GM23338 (cell line): Measurements from ENCODE around the gene RBM33. TPM values are rescaled to one million over a fixed set of nuclear protein-coding genes. Genes with fewer than 3 reads are reported as not detected.

Experiments used
- ATAC-seq: fragments of 200-7000 bp; cut with Tn5 transposase; 3 replicates; pipeline ENCODE4 v1.9.1; 2020
- DNase-seq: peaks from one replicate; pipeline ENCODE4 v3.0.0-alpha.2; 2015; ENCODE audit warnings: low spot score
- H2AFZ ChIP-seq: fragments of 200-600 bp; sonication (generic); 2 replicates; pipeline ENCODE4 v1.8.0; 2016; ENCODE audit warnings: antibody characterized with exemption, mild to moderate bottlenecking, moderate library complexity
- H3F3A ChIP-seq: fragments of 200-600 bp; sonication (generic); replicated peaks from 2 replicates; pipeline ENCODE4 v1.8.0; 2017; ENCODE audit warnings: antibody characterized with exemption, mixed run types, low read depth
- H3K27ac ChIP-seq: fragments of 200-600 bp; sonication (generic); 2 replicates; pipeline ENCODE4 v1.6.1; 2016; ENCODE audit warnings: low read depth
- H3K27me3 ChIP-seq: fragments of 200-600 bp; sonication (generic); 2 replicates; pipeline ENCODE4 v1.8.0; 2016; ENCODE audit warnings: mild to moderate bottlenecking, mixed run types, moderate library complexity; ENCODE audit not compliant: insufficient read depth
- H3K36me3 ChIP-seq: fragments of 200-600 bp; sonication (generic); 2 replicates; pipeline ENCODE4 v1.8.0; 2016; ENCODE audit warnings: mild to moderate bottlenecking; ENCODE audit not compliant: insufficient read depth
- H3K4me1 ChIP-seq: fragments of 200-600 bp; sonication (generic); 2 replicates; pipeline ENCODE4 v1.8.0; 2016; ENCODE audit warnings: mild to moderate bottlenecking, moderate library complexity; ENCODE audit not compliant: insufficient read depth
- H3K4me2 ChIP-seq: fragments of 200-600 bp; sonication (generic); 2 replicates; pipeline ENCODE4 v1.7.1; 2017; ENCODE audit warnings: mixed run types
- H3K4me3 ChIP-seq: fragments of 200-600 bp; sonication (generic); 2 replicates; pipeline ENCODE4 v1.6.1; 2016; ENCODE audit warnings: mixed run types
- H3K79me2 ChIP-seq: fragments of 200-600 bp; sonication (generic); replicated peaks from 2 replicates; pipeline ENCODE4 v1.8.0; 2017; ENCODE audit warnings: mild to moderate bottlenecking; ENCODE audit not compliant: insufficient read depth
- H3K9me2 ChIP-seq: fragments of 200-600 bp; sonication (generic); 2 replicates; pipeline ENCODE4 v1.8.0; 2017; ENCODE audit not compliant: insufficient read depth
- H4K20me1 ChIP-seq: fragments of 200-600 bp; sonication (generic); replicated peaks from 2 replicates; pipeline ENCODE4 v1.8.0; 2017; ENCODE audit warnings: mild to moderate bottlenecking; ENCODE audit not compliant: insufficient read depth
- H3K27ac Mint-ChIP-seq: 2 replicates; pipeline ENCODE4 v1.8.0; 2020; ENCODE audit warnings: inconsistent platforms, mild to moderate bottlenecking, moderate library complexity, mixed read lengths
- H3K27me3 Mint-ChIP-seq: 3 replicates; pipeline ENCODE4 v1.8.0; 2022; ENCODE audit warnings: low read depth, mild to moderate bottlenecking, moderate library complexity, mixed read lengths, inconsistent platforms; ENCODE audit not compliant: insufficient read depth, poor library complexity
- H3K36me3 Mint-ChIP-seq: 3 replicates; pipeline ENCODE4 v1.8.0; 2021; ENCODE audit warnings: low read depth, mild to moderate bottlenecking, inconsistent platforms, moderate library complexity, mixed read lengths
- H3K4me1 Mint-ChIP-seq: 3 replicates; pipeline ENCODE4 v1.8.0; 2020; ENCODE audit warnings: mild to moderate bottlenecking, inconsistent platforms, mixed read lengths
- H3K4me3 Mint-ChIP-seq: 3 replicates; pipeline ENCODE4 v1.8.0; 2021; ENCODE audit warnings: moderate library complexity, mild to moderate bottlenecking, inconsistent platforms, mixed read lengths
- H3K9me3 Mint-ChIP-seq: 3 replicates; pipeline ENCODE4 v1.8.0; 2020; ENCODE audit warnings: moderate library complexity, mild to moderate bottlenecking, inconsistent platforms, mixed read lengths
- ETS1 ChIP-seq: IDR thresholded peaks from 2 replicates; pipeline ENCODE4 v1.6.1; 2016; ENCODE audit warnings: antibody characterized with exemption
- EZH2 ChIP-seq: fragments of 200-600 bp; sonication (generic); IDR thresholded peaks from one replicate; pipeline ENCODE4 v1.8.0; 2017; ENCODE audit warnings: antibody characterized with exemption, mild to moderate bottlenecking, low read depth; ENCODE audit not compliant: unreplicated experiment
- JUNB ChIP-seq: IDR thresholded peaks from one replicate; pipeline ENCODE4 v1.6.1; 2016; ENCODE audit warnings: antibody characterized with exemption; ENCODE audit not compliant: unreplicated experiment
- POLR2AphosphoS5 ChIP-seq: IDR thresholded peaks from 2 replicates; pipeline ENCODE4 v1.6.1; 2016; ENCODE audit warnings: antibody characterized with exemption, low read depth
- ZNF114 ChIP-seq: fragments of 250-450 bp; sonication (Bioruptor Pico); IDR thresholded peaks from 2 replicates; pipeline ENCODE4 v1.5.0; 2020; ENCODE audit warnings: mild to moderate bottlenecking, moderate library complexity
- ZNF462 ChIP-seq: fragments of 250-450 bp; sonication (Bioruptor Pico); IDR thresholded peaks from 2 replicates; pipeline ENCODE4 v1.5.0; 2020; ENCODE audit warnings: mild to moderate bottlenecking, moderate library complexity
- polyA plus RNA-seq: library from polyadenylated mRNA; unstranded; fragments of >200 nt; fragmentation: Nextera tagmentation; extraction: Ambion mirVana; gene quantifications from 2 replicates; pipeline ENCODE4 v1.2.1, GENCODE V29; 2016
- total RNA-seq: library from RNA; depleted of rRNA; stranded (reverse); fragments of >200 nt; shearing (Covaris generic); gene quantifications from 2 replicates; pipeline ENCODE4 v1.2.3, GENCODE V29; 2014

Gene RBM33
- total and polyA plus RNA-seq, 2 experiments from 2014 or later: 47.7 to 94.7 TPM

- TF ChIP-seq ZNF462 (CRISPR knock-in tag) (no peak), ETS1 (no peak), ZNF114 (CRISPR knock-in tag) (no peak), POLR2AphosphoS5 (no peak)
Observed at GRCh38 chr7:155680124-155680523, 35.7 kb downstream of the RBM33 start (continued).

DNA sequence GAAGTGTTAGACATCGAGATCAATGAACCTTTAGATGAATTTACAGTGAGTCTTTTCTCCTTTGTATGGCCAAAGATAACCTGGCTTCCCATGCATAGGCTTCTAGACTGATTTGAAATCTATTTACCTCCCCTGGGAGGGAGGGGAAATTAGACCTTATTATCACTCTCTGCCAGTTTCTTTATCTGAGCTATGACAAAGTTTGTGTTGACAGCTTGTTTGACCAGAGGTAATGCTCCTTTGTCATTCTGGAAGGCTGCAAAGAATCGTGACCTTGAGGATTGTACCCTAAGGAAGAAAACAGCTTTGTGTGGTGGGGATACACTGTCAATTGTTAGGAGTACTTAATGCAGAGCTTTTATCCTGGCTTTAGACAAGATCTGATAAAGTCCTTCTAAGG is 36.4 kb downstream of the RBM33 start:
- Mint-ChIP-seq H3K9me3 (no peaks in the 10 kb centered on the region; the same call in 2 of the 3 replicates), H3K4me3 (no peak overlapping the region), H3K4me1 (peaks cover 43% of the 10 kb centered on the region), H3K27me3 (peaks cover 2% of the 10 kb centered on the region), H3K36me3 (peaks cover 34% of the 10 kb centered on the region), H3K27ac (no peak overlapping the region)
- no peak overlapping the region for H3K4me3 ChIP-seq
- ATAC-seq (no peak), DNase-seq (no peak)
- no peak overlapping the region for H3K4me2 ChIP-seq
- peaks cover 95% of the 10 kb centered on the region for H3K79me2 ChIP-seq
- H2AFZ ChIP-seq: no peak overlapping the region
- H3K27me3 ChIP-seq: no peaks in the 10 kb centered on the region
- no peak overlapping the region for H3K27ac ChIP-seq
- no peaks in the 10 kb centered on the region for H3F3A ChIP-seq
- H3K4me1 ChIP-seq: peaks cover 20% of the 10 kb centered on the region
- peaks cover 28% of the 10 kb centered on the region for H4K20me1 ChIP-seq
- H3K36me3 ChIP-seq: no peaks in the 10 kb centered on the region
- TF ChIP-seq ETS1 (no peak), JUNB (no peak), EZH2 (no peak), ZNF462 (CRISPR knock-in tag) (no peak)
- H3K9me2 ChIP-seq: no peaks in the 10 kb centered on the region
